Measurements from ENCODE around the gene MRPL1.
A peak's percentile ranks its signal among the peaks of the same experiment; 100 is the strongest.
"Not testable (repeated sequence)": the region's sequence is repeated elsewhere in the genome, so short reads cannot be mapped to it uniquely, and the experiment has no call there.

The MRPL1 gene

GRCh38 chr4:77920371-77920770 lies 57.7 kb downstream of the MRPL1 start:
- no peaks in the 10 kb centered on the region for H3K27me3 Mint-ChIP-seq
- peaks cover 28% of the 10 kb centered on the region for H3K4me1 Mint-ChIP-seq (ENCODE audit: low read depth)
- H3K9me3 Mint-ChIP-seq = peaks cover 11% of the 10 kb centered on the region
- H3K27ac Mint-ChIP-seq = no peak overlapping the region
- H3K36me3 Mint-ChIP-seq (ENCODE audit: low read depth) = peaks cover 67% of the 10 kb centered on the region
- no peak overlapping the region for H3K4me3 Mint-ChIP-seq

- Mint-ChIP-seq H3K4me1 (ENCODE audit: low read depth) (peaks cover 28% of the 10 kb centered on the region), H3K4me3 (no peak overlapping the region), H3K36me3 (ENCODE audit: low read depth) (peaks cover 73% of the 10 kb centered on the region), H3K27me3 (no peaks in the 10 kb centered on the region), H3K27ac (no peak overlapping the region), H3K9me3 (peaks cover 11% of the 10 kb centered on the region)
Observed at GRCh38 chr4:77921701-77922100, 59.1 kb downstream of the MRPL1 start.

- H3K36me3 Mint-ChIP-seq (ENCODE audit: low read depth) = peaks cover 67% of the 10 kb centered on the region
- H3K9me3 Mint-ChIP-seq = peaks cover 11% of the 10 kb centered on the region
- H3K27me3 Mint-ChIP-seq = no peaks in the 10 kb centered on the region
- H3K4me3 Mint-ChIP-seq = no peak overlapping the region
- H3K27ac Mint-ChIP-seq = peak overlapping the region; percentile 31
- peaks cover 23% of the 10 kb centered on the region for H3K4me1 Mint-ChIP-seq (ENCODE audit: low read depth)
Observed at GRCh38 chr4:77922158-77923094, 59.8 kb downstream of the MRPL1 start.

- Mint-ChIP-seq H3K4me1 (ENCODE audit: low read depth) (no peaks in the 10 kb centered on the region), H3K4me3 (no peak overlapping the region), H3K27ac (no peak overlapping the region), H3K27me3 (no peaks in the 10 kb centered on the region), H3K36me3 (ENCODE audit: low read depth) (peaks cover 63% of the 10 kb centered on the region), H3K9me3 (peaks cover 6% of the 10 kb centered on the region)
Observed at GRCh38 chr4:77927991-77928925, 65.6 kb downstream of the MRPL1 start.

GRCh38 chr4:77930154-77930639 lies 67.6 kb downstream of the MRPL1 start:
- Mint-ChIP-seq H3K4me1 (ENCODE audit: low read depth) (no peaks in the 10 kb centered on the region), H3K9me3 (no peaks in the 10 kb centered on the region), H3K27me3 (no peaks in the 10 kb centered on the region), H3K27ac (no peak overlapping the region), H3K36me3 (ENCODE audit: low read depth) (peaks cover 64% of the 10 kb centered on the region), H3K4me3 (no peak overlapping the region)

- no peaks in the 10 kb centered on the region for H3K9me3 Mint-ChIP-seq
- peaks cover 57% of the 10 kb centered on the region for H3K36me3 Mint-ChIP-seq (ENCODE audit: low read depth)
- no peak overlapping the region for H3K4me3 Mint-ChIP-seq
- H3K4me1 Mint-ChIP-seq (ENCODE audit: low read depth) = no peaks in the 10 kb centered on the region
- H3K27me3 Mint-ChIP-seq = no peaks in the 10 kb centered on the region
- no peak overlapping the region for H3K27ac Mint-ChIP-seq
Observed at GRCh38 chr4:77930876-77931275, 68.2 kb downstream of the MRPL1 start.

- Mint-ChIP-seq H3K36me3 (ENCODE audit: low read depth) (peaks cover 57% of the 10 kb centered on the region), H3K27me3 (no peaks in the 10 kb centered on the region), H3K4me1 (ENCODE audit: low read depth) (no peaks in the 10 kb centered on the region), H3K27ac (no peak overlapping the region), H3K9me3 (no peaks in the 10 kb centered on the region), H3K4me3 (no peak overlapping the region)
Observed at GRCh38 chr4:77931452-77932135, 69.0 kb downstream of the MRPL1 start.

GRCh38 chr4:77938560-77938959 lies 75.9 kb downstream of the MRPL1 start:
- no peaks in the 10 kb centered on the region for H3K27me3 Mint-ChIP-seq
- H3K9me3 Mint-ChIP-seq = peaks cover 21% of the 10 kb centered on the region
- H3K27ac Mint-ChIP-seq = no peak overlapping the region
- H3K4me3 Mint-ChIP-seq = no peak overlapping the region
- H3K4me1 Mint-ChIP-seq (ENCODE audit: low read depth) = no peaks in the 10 kb centered on the region
- H3K36me3 Mint-ChIP-seq (ENCODE audit: low read depth) = peaks cover 82% of the 10 kb centered on the region

GRCh38 chr4:77945929-77946328 lies 83.3 kb downstream of the MRPL1 start:
- H3K9me3 Mint-ChIP-seq = peaks cover 24% of the 10 kb centered on the region
- H3K27ac Mint-ChIP-seq; H3K4me3 Mint-ChIP-seq; H3K4me1 Mint-ChIP-seq (ENCODE audit: low read depth); H3K27me3 Mint-ChIP-seq: not testable (repeated sequence)
- peaks cover 60% of the 10 kb centered on the region for H3K36me3 Mint-ChIP-seq (ENCODE audit: low read depth)

GRCh38 chr4:77950203-77950602 lies 87.6 kb downstream of the MRPL1 start:
- H3K9me3 Mint-ChIP-seq = no peaks in the 10 kb centered on the region
- H3K36me3 Mint-ChIP-seq (ENCODE audit: low read depth) = peaks cover 55% of the 10 kb centered on the region
- no peak overlapping the region for H3K27ac Mint-ChIP-seq
- H3K4me1 Mint-ChIP-seq (ENCODE audit: low read depth) = peaks cover 11% of the 10 kb centered on the region
- H3K27me3 Mint-ChIP-seq = no peaks in the 10 kb centered on the region
- H3K4me3 Mint-ChIP-seq = no peak overlapping the region

- H3K36me3 Mint-ChIP-seq (ENCODE audit: low read depth) = peaks cover 42% of the 10 kb centered on the region
- H3K27ac Mint-ChIP-seq = peak overlapping the region; percentile 80
- no peak overlapping the region for H3K4me3 Mint-ChIP-seq
- H3K4me1 Mint-ChIP-seq (ENCODE audit: low read depth) = peaks cover 22% of the 10 kb centered on the region
- H3K9me3 Mint-ChIP-seq = no peaks in the 10 kb centered on the region
- H3K27me3 Mint-ChIP-seq = no peaks in the 10 kb centered on the region
Observed at GRCh38 chr4:77952457-77952856, 89.8 kb downstream of the MRPL1 start.

- peaks cover 42% of the 10 kb centered on the region for H3K36me3 Mint-ChIP-seq (ENCODE audit: low read depth)
- H3K4me3 Mint-ChIP-seq = no peak overlapping the region
- H3K9me3 Mint-ChIP-seq = no peaks in the 10 kb centered on the region
- no peak overlapping the region for H3K27ac Mint-ChIP-seq
- peaks cover 23% of the 10 kb centered on the region for H3K4me1 Mint-ChIP-seq (ENCODE audit: low read depth)
- H3K27me3 Mint-ChIP-seq = no peaks in the 10 kb centered on the region
Observed at GRCh38 chr4:77954690-77955089, 92.1 kb downstream of the MRPL1 start.

- Mint-ChIP-seq H3K27ac (no peak overlapping the region), H3K4me1 (ENCODE audit: low read depth) (peaks cover 19% of the 10 kb centered on the region), H3K27me3 (no peaks in the 10 kb centered on the region), H3K4me3 (no peak overlapping the region), H3K36me3 (ENCODE audit: low read depth) (peaks cover 27% of the 10 kb centered on the region), H3K9me3 (no peaks in the 10 kb centered on the region)
Observed at GRCh38 chr4:77956917-77957316, 94.3 kb downstream of the MRPL1 start.

GRCh38 chr4:77958897-77959296 lies 96.3 kb downstream of the MRPL1 start:
- no peaks in the 10 kb centered on the region for H3K27me3 Mint-ChIP-seq

More at GRCh38 chr4:77958897-77959296, 96.3 kb downstream of the MRPL1 start:
- Mint-ChIP-seq H3K4me3 (no peak overlapping the region), H3K4me1 (ENCODE audit: low read depth) (peaks cover 17% of the 10 kb centered on the region), H3K9me3 (no peaks in the 10 kb centered on the region), H3K36me3 (ENCODE audit: low read depth) (peaks cover 9% of the 10 kb centered on the region), H3K27ac (no peak overlapping the region)

All from stimulated activated naive CD8-positive, alpha-beta T cell treated with anti-CD3 and anti-CD28 coated beads, Interleukin-15, Interleukin-2, amounts not matched to agents 100 ng/mL and 50 ng/mL, for 24 hours (primary cell).